22Rv1 (cell line): ENCODE results near the gene LEUTX.

Source experiments
- ZFX ChIP-seq: fragments of 450-650 bp; IDR thresholded peaks from 2 replicates; pipeline ENCODE4 v1.6.1; 2017; ENCODE audit warnings: antibody characterized with exemption, borderline replicate concordance
- TF ChIP-seq, protein P1 (sequence below): fragments of 450-650 bp; IDR thresholded peaks from 2 replicates; pipeline ENCODE4 v1.5.1; 2017; ENCODE audit warnings: mild to moderate bottlenecking

DNA sequence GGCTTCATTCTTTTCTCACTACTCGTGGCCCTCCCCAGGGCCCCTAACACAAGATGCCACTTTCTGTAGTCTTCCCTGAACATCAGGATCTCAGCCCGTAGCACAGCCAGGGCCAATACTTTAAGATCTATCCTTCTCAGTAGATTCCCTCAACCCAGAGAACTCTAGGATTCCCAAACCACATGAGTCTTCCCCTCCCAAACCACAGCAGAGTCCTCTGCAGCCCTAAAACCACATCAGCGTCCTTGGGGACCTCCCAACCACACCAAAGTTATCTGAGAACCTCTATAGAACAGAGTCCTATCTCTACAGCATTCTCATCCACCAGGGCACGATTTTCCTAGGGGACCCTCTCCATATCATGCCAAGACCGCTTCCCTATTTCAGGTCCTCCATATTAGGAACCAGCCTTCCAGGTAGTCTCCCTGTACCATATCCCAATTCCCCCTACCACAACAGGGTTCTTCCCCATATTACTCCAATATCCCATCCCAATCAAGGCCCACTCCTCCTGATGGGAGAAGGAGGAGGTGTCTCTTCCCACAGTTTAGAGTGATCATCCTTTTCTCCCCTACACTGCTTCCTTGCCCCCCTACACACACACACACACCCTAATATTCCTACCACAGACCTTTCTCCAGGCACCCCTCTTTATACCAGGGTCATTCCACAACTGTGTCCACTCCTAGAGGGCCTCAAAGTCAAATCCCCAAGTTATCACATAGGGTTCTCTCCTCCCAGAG lies 53.9 kb downstream of the LEUTX start:
- TF ChIP-seq, protein P1, sequence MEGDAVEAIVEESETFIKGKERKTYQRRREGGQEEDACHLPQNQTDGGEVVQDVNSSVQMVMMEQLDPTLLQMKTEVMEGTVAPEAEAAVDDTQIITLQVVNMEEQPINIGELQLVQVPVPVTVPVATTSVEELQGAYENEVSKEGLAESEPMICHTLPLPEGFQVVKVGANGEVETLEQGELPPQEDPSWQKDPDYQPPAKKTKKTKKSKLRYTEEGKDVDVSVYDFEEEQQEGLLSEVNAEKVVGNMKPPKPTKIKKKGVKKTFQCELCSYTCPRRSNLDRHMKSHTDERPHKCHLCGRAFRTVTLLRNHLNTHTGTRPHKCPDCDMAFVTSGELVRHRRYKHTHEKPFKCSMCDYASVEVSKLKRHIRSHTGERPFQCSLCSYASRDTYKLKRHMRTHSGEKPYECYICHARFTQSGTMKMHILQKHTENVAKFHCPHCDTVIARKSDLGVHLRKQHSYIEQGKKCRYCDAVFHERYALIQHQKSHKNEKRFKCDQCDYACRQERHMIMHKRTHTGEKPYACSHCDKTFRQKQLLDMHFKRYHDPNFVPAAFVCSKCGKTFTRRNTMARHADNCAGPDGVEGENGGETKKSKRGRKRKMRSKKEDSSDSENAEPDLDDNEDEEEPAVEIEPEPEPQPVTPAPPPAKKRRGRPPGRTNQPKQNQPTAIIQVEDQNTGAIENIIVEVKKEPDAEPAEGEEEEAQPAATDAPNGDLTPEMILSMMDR, result no peak
- TF ChIP-seq ZFX, result no peak
